Liver (tissue), 9 donors: ENCODE measurements around the gene LSM7. TPM values are rescaled to one million over a fixed set of nuclear protein-coding genes. Genes with fewer than 3 reads are reported as not detected.

ENCODE experiments used
- DNase-seq: peaks from one replicate; pipeline ENCODE4 v3.0.0-alpha.2; 2017; ENCODE audit warnings: low spot score
- H3K27ac ChIP-seq, 2 donors: one replicate each; pipeline ENCODE4 v1.7.0; 2013; ENCODE audit warnings: inconsistent platforms in 2 of 2, low read length in 2 of 2, control low read depth in 1 of 2, low read depth in 1 of 2, mild to moderate bottlenecking in 1 of 2
- H3K27me3 ChIP-seq, 4 donors: one replicate each; pipeline versions ENCODE4 v1.6.1 to v1.7.0; 2013; ENCODE audit warnings: low read length in 3 of 4, inconsistent platforms in 1 of 4, mild to moderate bottlenecking in 1 of 4, moderate library complexity in 1 of 4; ENCODE audit not compliant: control insufficient read depth in 4 of 4, insufficient read depth in 4 of 4
- H3K36me3 ChIP-seq, 4 donors: one replicate each; pipeline versions ENCODE4 v1.6.1 to v1.7.0; 2013; ENCODE audit warnings: low read length in 3 of 4, mild to moderate bottlenecking in 3 of 4, low read depth in 1 of 4, moderate library complexity in 1 of 4; ENCODE audit not compliant: control insufficient read depth in 4 of 4, insufficient read depth in 3 of 4
- H3K4me1 ChIP-seq, 4 donors: one replicate each; pipeline versions ENCODE4 v1.6.1 to v1.7.0; 2013; ENCODE audit warnings: low read length in 3 of 4, mild to moderate bottlenecking in 3 of 4, moderate library complexity in 1 of 4; ENCODE audit not compliant: control insufficient read depth in 4 of 4, insufficient read depth in 4 of 4
- H3K4me3 ChIP-seq, 3 donors: one replicate each; pipeline versions ENCODE4 v1.6.1 to v1.7.0; 2013; ENCODE audit warnings: low read length in 3 of 3, control low read depth in 1 of 3, low read depth in 1 of 3, mild to moderate bottlenecking in 1 of 3
- H3K9ac ChIP-seq, 2 donors: one replicate each; pipeline ENCODE4 v1.7.0; 2013; ENCODE audit warnings: low read length in 2 of 2, mild to moderate bottlenecking in 2 of 2, moderate library complexity in 2 of 2, control low read depth in 1 of 2, low read depth in 1 of 2
- H3K9me3 ChIP-seq, 4 donors: one replicate each; pipeline versions ENCODE4 v1.6.1 to v1.7.0; 2013; ENCODE audit warnings: low read length in 3 of 4; ENCODE audit not compliant: control insufficient read depth in 4 of 4
- EGR1 ChIP-seq, 2 donors: IDR thresholded peaks; 2 replicates each; pipeline ENCODE4 v1.6.1; 2016 to 2018; ENCODE audit warnings: antibody characterized with exemption in 2 of 2, low read depth in 2 of 2
- FOXA1 ChIP-seq: IDR thresholded peaks from 2 replicates; pipeline ENCODE4 v1.6.1; 2016; ENCODE audit warnings: antibody characterized with exemption
- FOXA2 ChIP-seq: IDR thresholded peaks from 2 replicates; pipeline ENCODE4 v1.6.1; 2016; ENCODE audit warnings: antibody characterized with exemption
- GABPA ChIP-seq, 2 donors: IDR thresholded peaks in 1 of 2; conservative IDR thresholded peaks in 1 of 2; 2 replicates each; pipeline ENCODE4 v1.6.1; 2016; ENCODE audit warnings: antibody characterized with exemption in 2 of 2, mild to moderate bottlenecking in 1 of 2, moderate library complexity in 1 of 2
- HNF4A ChIP-seq, 2 donors: conservative IDR thresholded peaks; 2 replicates each; pipeline ENCODE4 v1.6.1; 2016; ENCODE audit warnings: antibody characterized with exemption in 2 of 2, mild to moderate bottlenecking in 2 of 2
- HNF4G ChIP-seq: IDR thresholded peaks from 2 replicates; pipeline ENCODE4 v1.6.1; 2016; ENCODE audit warnings: antibody characterized with exemption
- MAX ChIP-seq: IDR thresholded peaks from 2 replicates; pipeline ENCODE4 v1.6.1; 2016; ENCODE audit warnings: antibody characterized with exemption
- RAD21 ChIP-seq, 2 donors: IDR thresholded peaks; 2 replicates each; pipeline ENCODE4 v1.6.1; 2016; ENCODE audit warnings: antibody characterized with exemption in 2 of 2, mild to moderate bottlenecking in 2 of 2
- REST ChIP-seq: IDR thresholded peaks from 2 replicates; pipeline ENCODE4 v1.6.1; 2016; ENCODE audit warnings: antibody characterized with exemption, mild to moderate bottlenecking
- RXRA ChIP-seq, 2 donors: IDR thresholded peaks; 2 replicates each; pipeline ENCODE4 v1.6.1; 2017 to 2018; ENCODE audit warnings: antibody characterized with exemption in 2 of 2, mild to moderate bottlenecking in 1 of 2
- SP1 ChIP-seq: IDR thresholded peaks from 2 replicates; pipeline ENCODE4 v1.6.1; 2018; ENCODE audit warnings: antibody characterized with exemption, mild to moderate bottlenecking
- TAF1 ChIP-seq: conservative IDR thresholded peaks from 2 replicates; pipeline ENCODE4 v1.6.1; 2016; ENCODE audit warnings: antibody characterized with exemption, mild to moderate bottlenecking
- YY1 ChIP-seq: IDR thresholded peaks from 2 replicates; pipeline ENCODE4 v1.6.1; 2016; ENCODE audit warnings: antibody characterized with exemption, mild to moderate bottlenecking
- ZBTB33 ChIP-seq: IDR thresholded peaks from 2 replicates; pipeline ENCODE4 v1.6.1; 2016; ENCODE audit warnings: antibody characterized with exemption
- WGBS: extraction: QIAGEN DNeasy Blood & Tissue Kit; methylation state at CpG from one replicate; pipeline ENCODE4 v1.1.7; 2013; 5-methylcytosine and 5-hydroxymethylcytosine counted together
- polyA plus RNA-seq, 2 donors: library from polyadenylated mRNA; stranded (reverse) in 1 of 2; unstranded in 1 of 2; fragments of 200-250 nt in 1 of 2; fragments of >200 nt in 1 of 2; fragmentation: Nextera tagmentation in 1 of 2; extraction: Ambion mirVana in 1 of 2; gene quantifications; one replicate each; pipeline versions ENCODE4 v1.2.1 to v1.2.3, GENCODE V29; 2013 to 2015
- total RNA-seq, 2 donors: library from RNA; depleted of rRNA; stranded (reverse); fragments of >200 nt; gene quantifications; one replicate each; pipeline ENCODE4 v1.2.3, GENCODE V29; 2014
- TF ChIP-seq, protein P1 (sequence below): fragments of 150-350 bp; IDR thresholded peaks from 2 replicates; pipeline ENCODE4 v1.5.1; 2017; ENCODE audit warnings: improper control_type of control experiment, low read depth, low read length; ENCODE audit not compliant: missing input control
- donor health status: healthy.
- donor health status: healthy.
- donor health status: healthy.
- donor health status: healthy.
- donor health status: healthy.

The LSM7 gene
- total and polyA plus RNA-seq, 4 donors = 23.6 to 59.9 (median 38.5) TPM

DNA sequence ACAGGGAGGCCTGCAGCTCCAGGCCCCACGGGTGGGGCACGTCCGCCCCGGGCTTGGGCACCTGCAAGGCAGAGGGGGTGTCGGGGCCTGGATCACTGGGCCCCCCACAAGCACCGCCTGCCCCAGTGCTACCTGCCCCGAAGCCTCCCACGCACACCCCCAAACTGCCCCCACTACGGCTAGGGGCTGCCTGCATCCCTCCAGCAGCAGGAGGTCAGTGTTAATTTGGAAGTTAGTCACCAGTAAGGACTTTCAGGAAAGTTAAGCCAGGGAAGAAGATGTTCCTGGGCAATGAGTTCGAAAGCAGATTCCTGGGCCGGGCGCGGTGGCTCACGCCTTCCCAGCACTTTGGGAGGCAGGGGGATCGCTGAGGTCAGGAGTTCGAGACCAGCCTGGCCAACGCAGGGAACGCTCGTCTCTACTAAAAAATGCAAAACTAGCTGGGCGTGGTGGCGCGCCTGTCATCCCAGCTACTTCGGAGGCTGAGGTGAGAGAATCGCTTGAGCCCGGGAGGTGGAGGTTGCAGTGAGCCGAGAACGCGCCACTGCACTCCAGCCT is 51.9 kb downstream of the LSM7 start:
- Histone ChIP-seq H3K4me1 (peaks cover 10 to 34% (median 27%) of the 10 kb centered on the region in 4 donors), H3K9me3 (no peaks in the 10 kb centered on the region), H3K27ac (no peak overlapping the region), H3K27me3 (no peaks in the 10 kb centered on the region), H3K4me3 (no peak overlapping the region), H3K36me3 (peaks cover 4 to 9% (median 8%) of the 10 kb centered on the region in 4 donors), H3K9ac (no peak overlapping the region)
- DNase-seq = no peak
- TF ChIP-seq FOXA2 (no peak), REST (no peak), HNF4A (conservative IDR thresholded peaks at IDR 0.05) (no peak), MAX (no peak), TAF1 (no peak), SP1 (no peak), YY1 (no peak), HNF4G (no peak), RXRA (IDR thresholded peaks at IDR 0.05) (no peak), ZBTB33 (no peak), FOXA1 (no peak)
- TF ChIP-seq, protein P1, sequence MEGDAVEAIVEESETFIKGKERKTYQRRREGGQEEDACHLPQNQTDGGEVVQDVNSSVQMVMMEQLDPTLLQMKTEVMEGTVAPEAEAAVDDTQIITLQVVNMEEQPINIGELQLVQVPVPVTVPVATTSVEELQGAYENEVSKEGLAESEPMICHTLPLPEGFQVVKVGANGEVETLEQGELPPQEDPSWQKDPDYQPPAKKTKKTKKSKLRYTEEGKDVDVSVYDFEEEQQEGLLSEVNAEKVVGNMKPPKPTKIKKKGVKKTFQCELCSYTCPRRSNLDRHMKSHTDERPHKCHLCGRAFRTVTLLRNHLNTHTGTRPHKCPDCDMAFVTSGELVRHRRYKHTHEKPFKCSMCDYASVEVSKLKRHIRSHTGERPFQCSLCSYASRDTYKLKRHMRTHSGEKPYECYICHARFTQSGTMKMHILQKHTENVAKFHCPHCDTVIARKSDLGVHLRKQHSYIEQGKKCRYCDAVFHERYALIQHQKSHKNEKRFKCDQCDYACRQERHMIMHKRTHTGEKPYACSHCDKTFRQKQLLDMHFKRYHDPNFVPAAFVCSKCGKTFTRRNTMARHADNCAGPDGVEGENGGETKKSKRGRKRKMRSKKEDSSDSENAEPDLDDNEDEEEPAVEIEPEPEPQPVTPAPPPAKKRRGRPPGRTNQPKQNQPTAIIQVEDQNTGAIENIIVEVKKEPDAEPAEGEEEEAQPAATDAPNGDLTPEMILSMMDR = no peak
- WGBS = 93% methylated on average over 28 of the region's 28 CpGs

DNA sequence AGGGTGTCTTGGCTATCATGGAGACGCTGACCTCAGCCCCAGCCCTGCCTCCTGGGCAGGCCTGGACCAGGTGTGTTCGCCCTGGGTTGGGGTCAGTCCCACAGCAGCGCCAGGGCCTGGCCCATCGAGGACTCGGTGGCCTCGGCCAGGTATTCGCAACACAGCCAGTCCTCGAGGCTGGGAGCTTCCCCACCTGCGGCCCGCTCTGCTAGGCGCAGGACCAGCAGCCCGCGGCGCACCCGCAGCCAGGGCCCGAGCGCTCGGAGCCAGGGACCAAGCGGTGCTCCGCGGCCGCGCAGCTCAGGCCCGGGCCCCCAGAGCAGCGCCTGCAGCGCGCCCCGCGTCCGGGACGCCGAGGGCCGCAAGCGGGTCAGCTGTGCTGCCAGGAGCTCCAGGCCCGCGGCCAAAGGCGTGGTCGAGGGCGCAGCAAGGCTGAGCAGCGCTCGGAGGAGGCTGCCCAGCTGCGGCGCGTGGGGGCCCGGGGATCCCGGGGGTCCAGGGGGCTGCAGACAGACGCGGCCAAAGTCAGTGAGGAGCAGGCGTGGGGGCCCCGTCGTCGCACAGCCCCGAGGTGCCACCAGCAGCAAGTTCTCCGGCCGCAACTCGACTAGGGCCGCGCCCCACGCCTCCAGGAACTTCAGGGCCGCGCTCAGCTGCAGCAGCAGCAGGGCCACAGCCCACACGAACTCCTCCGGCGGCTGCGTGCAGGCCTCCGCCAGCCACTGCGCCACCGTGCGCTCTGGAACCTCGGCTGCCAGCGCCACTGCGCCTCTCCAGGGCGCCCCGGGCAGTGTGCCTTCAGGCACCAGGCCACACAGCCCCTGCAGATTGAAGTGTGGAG is 52.6 kb downstream of the LSM7 start:
- H3K4me1 ChIP-seq = peaks cover 10 to 38% (median 32%) of the 10 kb centered on the region in 4 donors
- no peaks in the 10 kb centered on the region for H3K9me3 ChIP-seq
- 81% methylated on average over 74 of the region's 74 CpGs for WGBS
- H3K27ac ChIP-seq = no peak overlapping the region
- no peak for DNase-seq
- TF ChIP-seq GABPA (IDR thresholded peaks at IDR 0.05 in 1 of 2, conservative IDR thresholded peaks at IDR 0.05 in 1 of 2) (no peak), FOXA2 (no peak), YY1 (no peak), REST (no peak), FOXA1 (no peak), RXRA (IDR thresholded peaks at IDR 0.05) (no peak), HNF4A (conservative IDR thresholded peaks at IDR 0.05) (no peak), RAD21 (IDR thresholded peaks at IDR 0.05) (no peak), MAX (no peak), EGR1 (IDR thresholded peaks at IDR 0.05; ENCODE audit: low read depth in 2 of 2) (no peak), TAF1 (no peak)
- TF ChIP-seq, protein P1 = no peak
- peaks cover 4 to 9% (median 8%) of the 10 kb centered on the region in 4 donors for H3K36me3 ChIP-seq
- no peak overlapping the region for H3K4me3 ChIP-seq
- no peaks in the 10 kb centered on the region for H3K27me3 ChIP-seq
- H3K9ac ChIP-seq = no peak overlapping the region
